Right atrium auricular region (tissue), 2 donors: Measurements from ENCODE around the gene PDRG1. TPM values are rescaled to one million over a fixed set of nuclear protein-coding genes. Genes with fewer than 3 reads are reported as not detected.

Experiments used
- DNase-seq: peaks from one replicate; pipeline ENCODE4 v3.0.0-alpha.2; 2019; ENCODE audit warnings: low spot score
- H3K27ac ChIP-seq, 2 donors: fragments of 200-600 bp; sonication (generic); 1 replicate in 1 of 2; 2 replicates in 1 of 2; pipeline ENCODE4 v1.5.1; 2016 to 2019
- H3K27me3 ChIP-seq, 2 donors: fragments of 200-600 bp; sonication (generic); one replicate each; pipeline versions ENCODE4 v1.5.1 to v1.6.0; 2017 to 2019
- H3K36me3 ChIP-seq: fragments of 200-600 bp; sonication (generic); one replicate; pipeline ENCODE4 v1.5.1; 2016
- H3K4me1 ChIP-seq, 2 donors: fragments of 200-600 bp; sonication (generic); one replicate each; pipeline versions ENCODE4 v1.5.1 to v1.6.0; 2017 to 2019
- H3K4me3 ChIP-seq, 2 donors: fragments of 200-600 bp; sonication (generic); 1 replicate in 1 of 2; 2 replicates in 1 of 2; pipeline ENCODE4 v1.5.1; 2017 to 2019; ENCODE audit warnings: mild to moderate bottlenecking in 1 of 2, moderate library complexity in 1 of 2
- H3K9me3 ChIP-seq, 2 donors: fragments of 200-600 bp; sonication (generic); one replicate each; pipeline ENCODE4 v1.5.1; 2019
- total RNA-seq, 2 donors: library from RNA; depleted of rRNA; stranded (reverse); fragments of >200 nt; gene quantifications; one replicate each; pipeline ENCODE4 v1.1.0, GENCODE V29; 2016
- TF ChIP-seq, protein P1 (sequence below), 2 donors: fragments of 200-600 bp; sonication (generic); IDR thresholded peaks; one replicate each; pipeline ENCODE4 v1.5.1; 2019; ENCODE audit warnings: antibody characterized with exemption in 2 of 2

Gene PDRG1
- total RNA-seq, 2 donors from 2014 or later: 4.9 to 5.7 TPM

DNA sequence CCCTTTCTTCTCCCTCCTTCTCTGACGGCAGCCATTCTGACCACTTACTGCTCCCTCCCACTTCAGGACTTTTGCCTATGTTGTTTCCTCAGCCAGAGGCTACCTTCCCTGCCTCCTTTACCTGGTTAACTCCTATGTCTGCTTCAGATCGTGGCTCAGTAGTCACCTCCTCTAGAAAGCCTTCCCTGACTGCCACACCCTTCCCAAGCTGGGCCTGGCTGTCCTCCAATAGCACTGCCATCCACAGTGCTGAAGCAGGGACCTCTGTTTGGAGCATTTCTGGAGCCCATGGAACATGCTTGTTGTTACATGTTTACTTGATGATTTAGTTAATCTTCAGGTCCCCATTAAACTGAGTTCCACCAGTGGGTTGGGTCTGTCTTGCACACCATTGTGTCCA is 29.9 kb upstream of the PDRG1 start:
- DNase-seq: no peak
- H3K27me3 ChIP-seq: no peaks in the 10 kb centered on the region
- TF ChIP-seq, protein P1, sequence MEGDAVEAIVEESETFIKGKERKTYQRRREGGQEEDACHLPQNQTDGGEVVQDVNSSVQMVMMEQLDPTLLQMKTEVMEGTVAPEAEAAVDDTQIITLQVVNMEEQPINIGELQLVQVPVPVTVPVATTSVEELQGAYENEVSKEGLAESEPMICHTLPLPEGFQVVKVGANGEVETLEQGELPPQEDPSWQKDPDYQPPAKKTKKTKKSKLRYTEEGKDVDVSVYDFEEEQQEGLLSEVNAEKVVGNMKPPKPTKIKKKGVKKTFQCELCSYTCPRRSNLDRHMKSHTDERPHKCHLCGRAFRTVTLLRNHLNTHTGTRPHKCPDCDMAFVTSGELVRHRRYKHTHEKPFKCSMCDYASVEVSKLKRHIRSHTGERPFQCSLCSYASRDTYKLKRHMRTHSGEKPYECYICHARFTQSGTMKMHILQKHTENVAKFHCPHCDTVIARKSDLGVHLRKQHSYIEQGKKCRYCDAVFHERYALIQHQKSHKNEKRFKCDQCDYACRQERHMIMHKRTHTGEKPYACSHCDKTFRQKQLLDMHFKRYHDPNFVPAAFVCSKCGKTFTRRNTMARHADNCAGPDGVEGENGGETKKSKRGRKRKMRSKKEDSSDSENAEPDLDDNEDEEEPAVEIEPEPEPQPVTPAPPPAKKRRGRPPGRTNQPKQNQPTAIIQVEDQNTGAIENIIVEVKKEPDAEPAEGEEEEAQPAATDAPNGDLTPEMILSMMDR (IDR thresholded peaks at IDR 0.05): no peak
- no peak overlapping the region for H3K4me3 ChIP-seq
- H3K4me1 ChIP-seq: no peaks in the 10 kb centered on the region
- no peak overlapping the region for H3K27ac ChIP-seq
- H3K9me3 ChIP-seq: no peaks in the 10 kb centered on the region
- no peaks in the 10 kb centered on the region for H3K36me3 ChIP-seq

DNA sequence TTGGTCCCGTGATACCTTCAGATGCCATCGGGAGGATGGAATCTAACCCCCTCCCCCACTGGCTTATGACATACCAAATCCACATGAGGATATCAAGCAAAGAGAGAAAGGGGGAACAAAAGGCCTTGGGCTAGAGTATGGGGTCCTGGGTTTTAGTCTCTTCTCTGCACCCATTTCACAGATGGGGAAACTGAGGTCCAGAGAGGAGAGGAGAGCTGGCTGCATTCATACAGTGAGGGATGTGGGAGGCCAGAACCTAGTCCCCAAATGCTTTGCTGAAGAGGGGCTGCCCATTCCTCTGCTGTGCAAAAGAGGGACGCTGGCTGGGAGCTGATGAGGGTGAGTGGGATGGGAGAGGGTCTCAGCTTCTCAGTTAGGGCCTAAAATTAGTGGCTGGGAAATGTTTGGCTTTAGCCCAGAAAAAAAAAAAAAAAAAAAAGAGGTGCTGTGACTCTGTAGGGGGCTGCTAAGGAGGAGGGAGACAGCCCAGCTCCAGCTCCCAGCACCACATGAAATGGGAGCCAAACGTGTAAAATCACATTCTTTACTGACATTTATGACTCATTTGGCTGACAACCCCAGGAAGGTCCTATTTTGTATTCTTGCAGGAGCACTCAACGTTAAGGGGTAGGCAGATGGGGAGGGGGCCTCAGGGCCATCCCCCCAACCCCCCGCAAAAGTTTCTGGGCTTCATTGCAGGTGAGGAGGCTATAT is 28.0 kb upstream of the PDRG1 start:
- H3K36me3 ChIP-seq: no peaks in the 10 kb centered on the region
- TF ChIP-seq, protein P1 (IDR thresholded peaks at IDR 0.05): no peak
- no peak overlapping the region for H3K4me3 ChIP-seq
- H3K4me1 ChIP-seq: no peaks in the 10 kb centered on the region
- H3K27me3 ChIP-seq: no peaks in the 10 kb centered on the region
- no peaks in the 10 kb centered on the region for H3K9me3 ChIP-seq
- DNase-seq: no peak
- no peak overlapping the region for H3K27ac ChIP-seq

DNA sequence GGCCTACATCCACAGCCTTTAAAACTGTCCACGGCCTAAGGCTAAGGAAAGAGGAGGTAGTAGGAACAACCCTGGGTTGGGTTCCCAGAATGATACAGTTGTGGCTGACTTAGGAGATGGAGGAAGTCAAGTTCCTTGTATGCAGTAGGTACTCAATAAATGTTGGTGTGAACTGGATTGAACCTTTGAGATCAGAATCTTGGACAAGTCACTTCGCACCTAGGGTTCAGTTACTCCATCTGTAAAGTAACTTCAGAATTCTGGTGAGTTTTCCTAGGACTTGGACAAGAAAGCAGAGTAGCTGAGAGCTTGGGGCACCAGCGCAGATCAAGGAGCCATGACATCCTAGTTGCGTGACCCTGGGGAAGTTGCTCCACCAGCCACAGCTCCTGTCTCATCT is 25.2 kb upstream of the PDRG1 start:
- H3K27me3 ChIP-seq: no peaks in the 10 kb centered on the region
- no peaks in the 10 kb centered on the region for H3K4me1 ChIP-seq

DNA sequence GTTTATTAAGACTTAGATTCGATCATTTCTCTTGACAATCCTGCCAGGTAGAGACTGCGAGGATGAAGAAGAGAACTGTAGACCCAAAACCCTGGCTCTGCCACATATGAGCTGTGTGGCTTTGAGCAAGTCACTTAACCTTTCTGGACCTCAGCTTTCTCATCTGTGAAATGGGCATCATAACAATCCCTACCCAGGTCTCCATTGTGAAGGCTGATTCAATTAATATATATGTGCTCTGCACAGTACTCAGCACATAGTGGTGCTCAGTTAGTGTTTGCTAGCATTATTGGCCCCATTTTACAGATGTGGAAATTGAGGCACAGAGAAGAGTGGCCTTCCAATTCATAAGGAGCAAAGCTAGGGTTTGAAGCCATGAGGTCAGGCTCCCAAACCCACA is 24.0 kb upstream of the PDRG1 start:
- Histone ChIP-seq H3K27ac (no peak overlapping the region), H3K9me3 (no peaks in the 10 kb centered on the region), H3K4me1 (no peaks in the 10 kb centered on the region), H3K4me3 (no peak overlapping the region), H3K27me3 (no peaks in the 10 kb centered on the region), H3K36me3 (no peaks in the 10 kb centered on the region)
- DNase-seq: no peak
- TF ChIP-seq, protein P1 (IDR thresholded peaks at IDR 0.05): no peak

More for the DNA sequence above, 25.2 kb upstream of the PDRG1 start:
- Histone ChIP-seq H3K9me3 (no peaks in the 10 kb centered on the region), H3K36me3 (no peaks in the 10 kb centered on the region), H3K27ac (no peak overlapping the region), H3K4me3 (no peak overlapping the region)
- TF ChIP-seq, protein P1 (IDR thresholded peaks at IDR 0.05): no peak
- no peak for DNase-seq

DNA sequence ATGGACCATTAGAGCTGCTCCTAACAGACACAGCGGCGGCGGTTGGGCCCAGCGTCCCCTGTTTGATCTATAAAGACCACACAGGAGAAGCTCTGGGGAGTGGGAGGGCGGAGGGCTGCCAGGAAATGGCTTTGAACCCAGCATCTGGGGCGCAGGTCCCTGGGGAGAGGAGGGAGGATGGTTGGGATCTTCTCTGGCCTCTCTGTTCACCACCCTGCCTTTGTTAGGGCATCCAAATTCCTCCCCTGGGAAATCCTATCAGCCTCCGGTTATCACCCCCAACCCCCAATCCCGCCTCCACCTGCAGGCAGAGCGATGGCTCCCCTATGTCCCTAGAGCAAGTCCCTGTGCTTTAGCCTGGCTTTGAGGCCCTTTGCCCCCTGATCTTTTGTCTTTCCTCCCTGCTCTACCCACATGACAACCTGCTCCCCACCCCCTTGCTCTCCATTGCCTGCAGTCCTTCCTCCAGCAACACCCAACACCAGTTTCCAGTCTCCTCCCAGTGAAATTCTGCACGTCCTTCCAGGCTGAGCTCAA is 23.2 kb upstream of the PDRG1 start:
- Histone ChIP-seq H3K4me1 (no peaks in the 10 kb centered on the region), H3K4me3 (no peak overlapping the region), H3K36me3 (no peaks in the 10 kb centered on the region), H3K27ac (no peak overlapping the region), H3K27me3 (no peaks in the 10 kb centered on the region), H3K9me3 (no peaks in the 10 kb centered on the region)
- DNase-seq: no peak
- TF ChIP-seq, protein P1 (IDR thresholded peaks at IDR 0.05): no peak

DNA sequence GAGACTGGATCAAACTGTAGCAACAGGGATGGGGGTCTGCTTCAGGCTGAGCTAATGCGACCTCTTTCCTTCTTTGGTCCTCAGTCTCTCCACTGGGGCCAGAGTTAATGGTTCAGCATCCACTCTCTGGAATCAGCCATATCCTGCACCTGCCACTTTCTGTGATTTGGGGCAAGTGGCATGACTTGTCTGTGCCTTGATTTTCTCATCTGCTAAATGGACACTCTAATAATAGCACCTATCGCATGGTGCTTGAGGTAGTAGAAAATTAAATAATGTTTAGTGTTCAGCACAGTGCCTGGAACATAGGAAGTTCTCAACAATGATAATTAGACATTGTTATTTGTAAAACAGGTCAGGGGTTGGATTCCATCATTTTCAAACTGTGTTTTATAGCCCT is 22.4 kb upstream of the PDRG1 start:
- Histone ChIP-seq H3K27me3 (no peaks in the 10 kb centered on the region), H3K4me3 (no peak overlapping the region), H3K36me3 (no peaks in the 10 kb centered on the region), H3K4me1 (no peaks in the 10 kb centered on the region), H3K9me3 (no peaks in the 10 kb centered on the region), H3K27ac (no peak overlapping the region)
- no peak for DNase-seq
- TF ChIP-seq, protein P1 (IDR thresholded peaks at IDR 0.05): no peak
